Ishikawa (cell line): ENCODE measurements around the gene NCK2.

Experiments
- CEBPB ChIP-seq: IDR thresholded peaks from 2 replicates; pipeline ENCODE4 v1.6.1; 2012
- CREB1 ChIP-seq: IDR thresholded peaks from 2 replicates; pipeline ENCODE4 v1.6.1; 2012; ENCODE audit warnings: low read depth
- EGR1 ChIP-seq: IDR thresholded peaks from 2 replicates; pipeline ENCODE4 v1.6.1; 2012
- EP300 ChIP-seq: IDR thresholded peaks from 2 replicates; pipeline ENCODE4 v1.6.1; 2012; ENCODE audit warnings: borderline replicate concordance
- FOXM1 ChIP-seq: IDR thresholded peaks from 2 replicates; pipeline ENCODE4 v1.6.1; 2012; ENCODE audit warnings: low read depth, borderline replicate concordance
- NFIC ChIP-seq: IDR thresholded peaks from 2 replicates; pipeline ENCODE4 v1.6.1; 2012
- RAD21 ChIP-seq: IDR thresholded peaks from 2 replicates; pipeline ENCODE4 v1.6.1; 2012; ENCODE audit warnings: low read depth
- TAF1 ChIP-seq: IDR thresholded peaks from 2 replicates; pipeline ENCODE4 v1.6.1; 2012; ENCODE audit warnings: low read depth, mild to moderate bottlenecking
- TCF12 ChIP-seq: IDR thresholded peaks from 2 replicates; pipeline ENCODE4 v1.6.1; 2012; ENCODE audit warnings: low read depth
- TEAD4 ChIP-seq: IDR thresholded peaks from 2 replicates; pipeline ENCODE4 v1.6.1; 2012
- YY1 ChIP-seq: IDR thresholded peaks from 2 replicates; pipeline ENCODE4 v1.6.1; 2012; ENCODE audit warnings: low read depth
- ZBTB7A ChIP-seq: IDR thresholded peaks from 2 replicates; pipeline ENCODE4 v1.6.1; 2012; ENCODE audit warnings: low read depth
- TF ChIP-seq, protein P1 (sequence below): IDR thresholded peaks from 2 replicates; pipeline ENCODE4 v1.6.1; 2012
- TF ChIP-seq, protein P2 (sequence below): IDR thresholded peaks from 2 replicates; pipeline ENCODE4 v1.6.1; 2012
- TF ChIP-seq, protein P3 (sequence below): IDR thresholded peaks from 2 replicates; pipeline ENCODE4 v1.6.1; 2012; ENCODE audit warnings: low read depth, mild to moderate bottlenecking

Gene NCK2

DNA sequence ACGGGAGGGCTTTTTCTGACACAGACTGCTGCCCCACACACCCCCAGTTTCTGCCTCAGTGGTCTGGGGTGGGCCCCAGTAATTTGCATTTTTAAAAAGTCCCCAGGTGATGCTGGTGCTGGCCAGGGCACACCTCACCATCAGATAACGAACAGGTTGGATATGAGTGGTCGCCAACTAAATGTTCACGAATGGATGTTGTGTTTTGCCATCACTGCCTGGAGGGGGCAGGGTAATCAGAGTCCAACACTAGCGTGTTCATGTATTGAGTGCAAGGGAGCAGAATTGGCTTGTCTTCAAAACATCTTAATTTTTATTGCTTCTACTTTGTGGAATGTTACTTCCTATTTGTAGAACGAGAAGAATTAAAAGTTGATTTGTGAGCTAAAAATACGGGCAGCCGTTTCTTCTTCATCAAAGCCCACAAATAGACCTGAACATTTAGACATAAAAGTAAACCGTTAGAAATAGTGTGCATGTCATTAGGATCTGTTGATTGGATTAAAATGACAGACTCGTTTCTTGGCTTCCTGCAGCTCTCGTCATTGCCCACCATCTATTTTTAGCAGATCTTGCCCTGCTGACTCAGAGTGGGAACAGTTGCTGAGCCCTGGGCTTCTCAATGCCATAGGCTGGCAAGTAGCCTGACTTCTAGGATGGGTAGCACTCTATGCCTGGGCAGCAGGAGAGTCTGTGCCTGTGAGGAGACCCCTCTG lies 45.2 kb downstream of the NCK2 start:
- TF ChIP-seq EP300, result no peak
- TF ChIP-seq, protein P1, sequence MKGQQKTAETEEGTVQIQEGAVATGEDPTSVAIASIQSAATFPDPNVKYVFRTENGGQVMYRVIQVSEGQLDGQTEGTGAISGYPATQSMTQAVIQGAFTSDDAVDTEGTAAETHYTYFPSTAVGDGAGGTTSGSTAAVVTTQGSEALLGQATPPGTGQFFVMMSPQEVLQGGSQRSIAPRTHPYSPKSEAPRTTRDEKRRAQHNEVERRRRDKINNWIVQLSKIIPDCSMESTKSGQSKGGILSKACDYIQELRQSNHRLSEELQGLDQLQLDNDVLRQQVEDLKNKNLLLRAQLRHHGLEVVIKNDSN, result no peak
- no peak for TF ChIP-seq YY1
- TF ChIP-seq, protein P2, sequence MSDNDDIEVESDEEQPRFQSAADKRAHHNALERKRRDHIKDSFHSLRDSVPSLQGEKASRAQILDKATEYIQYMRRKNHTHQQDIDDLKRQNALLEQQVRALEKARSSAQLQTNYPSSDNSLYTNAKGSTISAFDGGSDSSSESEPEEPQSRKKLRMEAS, result no peak
- no peak for TF ChIP-seq EGR1
- no peak for TF ChIP-seq CREB1
- TF ChIP-seq ZBTB7A, result no peak
- no peak for TF ChIP-seq NFIC
- TF ChIP-seq FOXM1, result no peak
- TF ChIP-seq TAF1, result no peak
- no peak for TF ChIP-seq RAD21
- TF ChIP-seq TEAD4, result no peak
- TF ChIP-seq TCF12, result no peak
- TF ChIP-seq CEBPB, result no peak
- TF ChIP-seq, protein P3, sequence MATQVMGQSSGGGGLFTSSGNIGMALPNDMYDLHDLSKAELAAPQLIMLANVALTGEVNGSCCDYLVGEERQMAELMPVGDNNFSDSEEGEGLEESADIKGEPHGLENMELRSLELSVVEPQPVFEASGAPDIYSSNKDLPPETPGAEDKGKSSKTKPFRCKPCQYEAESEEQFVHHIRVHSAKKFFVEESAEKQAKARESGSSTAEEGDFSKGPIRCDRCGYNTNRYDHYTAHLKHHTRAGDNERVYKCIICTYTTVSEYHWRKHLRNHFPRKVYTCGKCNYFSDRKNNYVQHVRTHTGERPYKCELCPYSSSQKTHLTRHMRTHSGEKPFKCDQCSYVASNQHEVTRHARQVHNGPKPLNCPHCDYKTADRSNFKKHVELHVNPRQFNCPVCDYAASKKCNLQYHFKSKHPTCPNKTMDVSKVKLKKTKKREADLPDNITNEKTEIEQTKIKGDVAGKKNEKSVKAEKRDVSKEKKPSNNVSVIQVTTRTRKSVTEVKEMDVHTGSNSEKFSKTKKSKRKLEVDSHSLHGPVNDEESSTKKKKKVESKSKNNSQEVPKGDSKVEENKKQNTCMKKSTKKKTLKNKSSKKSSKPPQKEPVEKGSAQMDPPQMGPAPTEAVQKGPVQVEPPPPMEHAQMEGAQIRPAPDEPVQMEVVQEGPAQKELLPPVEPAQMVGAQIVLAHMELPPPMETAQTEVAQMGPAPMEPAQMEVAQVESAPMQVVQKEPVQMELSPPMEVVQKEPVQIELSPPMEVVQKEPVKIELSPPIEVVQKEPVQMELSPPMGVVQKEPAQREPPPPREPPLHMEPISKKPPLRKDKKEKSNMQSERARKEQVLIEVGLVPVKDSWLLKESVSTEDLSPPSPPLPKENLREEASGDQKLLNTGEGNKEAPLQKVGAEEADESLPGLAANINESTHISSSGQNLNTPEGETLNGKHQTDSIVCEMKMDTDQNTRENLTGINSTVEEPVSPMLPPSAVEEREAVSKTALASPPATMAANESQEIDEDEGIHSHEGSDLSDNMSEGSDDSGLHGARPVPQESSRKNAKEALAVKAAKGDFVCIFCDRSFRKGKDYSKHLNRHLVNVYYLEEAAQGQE, result no peak

DNA sequence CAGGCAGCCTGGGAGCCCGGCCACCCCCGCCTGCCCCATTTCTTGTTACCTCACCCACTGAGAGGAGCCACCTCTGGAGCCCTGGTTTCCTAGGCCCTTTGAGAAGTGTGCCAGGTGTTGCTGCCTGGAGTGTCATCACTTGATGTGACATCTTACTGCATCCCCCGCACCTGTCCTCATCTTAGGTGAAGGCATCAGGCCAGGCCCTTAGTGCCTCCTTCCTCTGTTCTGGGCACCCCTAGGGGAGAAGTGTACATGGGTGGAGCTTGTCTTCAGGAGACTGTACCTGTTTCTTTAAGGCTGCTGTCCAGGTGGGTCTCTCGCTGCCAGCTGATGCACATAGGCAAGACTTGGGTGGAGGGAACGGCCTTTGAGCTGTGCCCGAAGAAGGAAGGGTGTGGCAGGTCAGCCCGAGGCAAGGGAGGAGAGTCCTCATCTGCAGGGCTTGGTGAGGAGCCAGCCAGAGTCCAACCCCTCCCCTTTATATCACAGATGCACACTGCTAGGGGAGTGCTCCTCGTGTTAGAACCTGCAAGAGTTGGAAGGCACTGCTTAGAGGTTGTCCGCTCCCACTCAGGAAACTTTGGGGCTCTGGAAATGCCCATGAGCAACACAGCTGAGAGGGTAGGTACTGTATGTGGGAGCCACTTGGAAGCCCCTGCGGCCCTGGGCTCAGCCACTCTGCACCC lies 45.9 kb downstream of the NCK2 start:
- TF ChIP-seq EP300, result no peak
- no peak for TF ChIP-seq CEBPB
- TF ChIP-seq FOXM1, result no peak
- no peak for TF ChIP-seq ZBTB7A
- TF ChIP-seq, protein P3, result no peak
- no peak for TF ChIP-seq EGR1
- TF ChIP-seq TEAD4, result no peak
- TF ChIP-seq TCF12, result no peak
- no peak for TF ChIP-seq YY1
- TF ChIP-seq RAD21, result no peak
- no peak for TF ChIP-seq CREB1
- TF ChIP-seq TAF1, result no peak
- TF ChIP-seq, protein P1, result no peak
- TF ChIP-seq NFIC, result no peak
- TF ChIP-seq, protein P2, result no peak

DNA sequence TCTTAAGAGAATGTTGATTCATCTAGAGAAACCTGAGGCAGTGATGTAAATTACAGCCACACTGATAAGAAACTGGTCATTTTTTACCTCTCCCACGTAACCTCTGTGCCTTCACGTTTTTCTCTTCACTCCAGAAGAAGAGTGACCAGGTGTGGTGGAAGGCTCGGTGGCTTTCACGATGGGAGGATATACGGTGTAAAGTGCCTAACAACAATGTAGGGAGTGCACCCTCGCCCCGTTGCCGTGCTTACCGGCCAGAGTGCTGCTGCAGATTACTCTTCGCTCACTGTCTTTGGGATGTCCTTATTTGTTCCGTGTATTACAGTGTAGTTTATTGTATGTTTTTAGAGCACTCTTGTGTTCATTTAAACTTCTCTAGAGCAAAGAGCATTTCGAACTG lies 46.5 kb downstream of the NCK2 start:
- TF ChIP-seq, protein P3, result no peak
- no peak for TF ChIP-seq NFIC
- TF ChIP-seq EGR1, result no peak
- no peak for TF ChIP-seq TAF1
- TF ChIP-seq, protein P1, result no peak
- TF ChIP-seq TCF12, result no peak
